ENCODE data around the gene EFCAB9.
"Not testable (repeated sequence)": the region's sequence is repeated elsewhere in the genome, so short reads cannot be mapped to it uniquely, and the experiment has no call there.

The EFCAB9 gene

DNA sequence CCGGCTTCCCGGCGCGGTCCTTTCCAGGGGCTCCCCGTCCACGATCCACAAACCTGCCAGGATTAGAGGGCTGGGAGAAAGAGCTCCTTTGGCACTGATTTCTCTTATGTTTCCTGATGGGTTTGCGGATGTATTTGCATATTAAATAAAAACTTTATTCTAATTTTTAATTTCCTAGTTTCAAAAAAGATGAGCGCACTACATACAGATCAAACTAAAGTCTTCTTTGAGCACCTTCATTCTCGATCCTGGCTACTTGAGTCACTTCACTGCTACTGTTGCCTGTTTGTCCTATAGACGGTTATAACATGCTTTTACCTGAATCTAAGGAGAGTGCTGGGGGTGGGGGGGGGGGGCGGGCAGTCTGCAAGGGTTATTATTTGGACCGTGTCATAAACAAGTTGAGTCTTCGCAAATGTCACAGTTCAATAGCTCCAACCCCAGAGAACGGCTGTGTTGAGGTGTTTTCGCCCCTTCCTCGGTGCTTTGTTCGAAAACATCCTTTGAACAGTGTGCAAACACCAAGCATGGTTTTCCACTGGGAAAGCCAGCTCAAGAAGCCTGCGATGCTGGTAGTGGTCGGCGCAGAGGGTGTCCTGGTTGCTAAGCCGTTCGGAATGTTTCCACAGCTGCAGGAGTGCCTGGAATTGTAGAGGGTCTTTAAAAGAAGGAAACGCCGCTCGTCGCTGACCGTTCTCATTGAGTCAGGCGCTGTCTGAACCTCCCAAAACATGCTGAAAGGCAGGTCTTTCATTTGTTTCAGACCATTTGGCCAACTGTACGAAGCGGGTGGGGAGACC, 4.9 kb upstream of the EFCAB9 start:
- DNase-seq, result no peak

DNA sequence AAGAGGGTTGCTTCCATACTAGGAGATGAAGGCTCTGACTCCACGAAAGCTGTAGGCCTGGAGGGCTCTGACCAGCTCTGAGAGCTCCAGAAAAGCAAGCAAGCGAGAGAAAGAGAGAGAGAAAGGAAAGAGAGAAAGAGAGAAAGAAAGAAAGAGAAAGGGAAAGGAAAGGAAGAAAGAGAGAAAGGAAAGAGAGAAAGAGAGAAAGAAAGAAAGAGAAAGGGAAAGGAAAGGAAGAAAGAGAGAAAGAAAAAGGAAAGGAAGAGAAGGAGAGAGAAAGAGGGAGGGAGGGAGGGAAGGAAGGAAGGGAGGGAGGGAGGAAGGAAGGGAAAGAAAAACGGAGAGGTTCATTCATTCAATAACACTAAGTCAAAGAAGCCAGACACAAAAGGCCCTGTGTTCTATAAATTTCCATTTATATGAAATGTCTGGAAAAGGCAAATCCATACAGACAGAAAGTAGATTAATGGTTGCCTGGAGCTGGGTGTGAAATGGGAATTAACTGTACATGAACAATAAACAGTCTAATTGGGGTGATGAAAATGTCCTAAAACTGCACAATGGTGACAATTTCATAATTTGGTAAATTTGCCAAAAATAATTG, 4.2 kb upstream of the EFCAB9 start:
- no peak for DNase-seq

GRCh38 chr5:172194985-172195774, 1.2 kb downstream of the EFCAB9 start:
- no peak for DNase-seq

DNA sequence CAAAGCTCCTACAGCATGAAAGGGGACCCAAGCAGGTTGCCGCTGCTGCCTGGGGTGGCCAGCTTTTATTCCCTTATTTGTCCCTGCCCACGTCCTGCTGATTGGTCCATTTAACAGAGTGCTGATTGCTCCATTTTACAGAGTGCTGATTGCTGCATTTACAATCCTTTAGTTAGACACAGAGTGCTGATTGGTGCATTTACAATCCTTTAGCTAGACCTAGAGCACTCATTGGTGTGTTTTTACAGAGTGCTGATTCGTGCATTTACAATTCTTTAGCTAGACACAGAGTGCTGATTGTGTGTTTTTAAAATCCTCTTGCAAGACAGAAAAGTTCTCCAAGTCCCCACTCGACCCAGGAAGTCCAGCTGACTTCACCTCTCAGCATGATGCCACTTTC, 3.8 kb downstream of the EFCAB9 start:
- DNase-seq, result not testable (repeated sequence)

GRCh38 chr5:172199446-172199845, 5.5 kb downstream of the EFCAB9 start:
- DNase-seq, result no peak

GRCh38 chr5:172200476-172200875, 6.5 kb downstream of the EFCAB9 start:
- DNase-seq, result no peak

DNA sequence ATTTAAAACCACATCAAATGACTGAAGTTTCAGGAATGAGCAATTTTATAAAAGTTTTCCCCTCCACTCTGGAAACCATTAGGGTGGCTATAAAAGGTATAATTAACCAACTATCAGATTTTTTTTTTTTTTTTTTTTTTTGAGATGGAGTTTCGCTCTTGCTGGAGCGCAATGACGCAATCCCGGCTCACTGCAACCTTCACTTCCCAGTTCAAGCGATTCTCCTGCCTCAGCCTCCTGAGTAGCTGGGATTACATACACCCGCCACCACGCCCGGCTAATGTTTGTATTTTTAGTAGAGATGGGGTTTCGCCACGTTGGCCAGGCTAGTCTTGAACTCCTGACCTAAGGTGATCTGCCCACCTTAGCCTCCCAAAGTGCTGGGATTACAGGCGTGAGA, 12.0 kb downstream of the EFCAB9 start:
- not testable (repeated sequence) for DNase-seq

DNA sequence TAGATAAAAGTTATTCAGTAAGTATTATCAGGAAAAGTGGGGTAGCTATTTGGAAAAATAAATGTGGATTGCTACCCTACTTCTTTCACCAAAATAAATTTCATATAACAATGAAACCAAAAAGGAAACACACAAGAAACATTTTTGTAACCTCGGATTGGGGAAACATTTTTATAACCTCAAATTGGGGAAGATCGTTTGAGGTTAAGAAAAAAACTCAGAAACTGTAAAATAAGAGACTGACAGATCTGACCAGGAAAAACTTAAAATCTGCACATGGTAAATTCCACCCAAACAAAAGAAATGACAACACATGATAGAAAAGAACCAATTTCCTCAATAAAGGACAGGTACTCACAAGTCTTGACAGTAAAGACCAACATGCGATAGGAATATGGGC, 13.5 kb downstream of the EFCAB9 start:
- DNase-seq, result no peak

DNA sequence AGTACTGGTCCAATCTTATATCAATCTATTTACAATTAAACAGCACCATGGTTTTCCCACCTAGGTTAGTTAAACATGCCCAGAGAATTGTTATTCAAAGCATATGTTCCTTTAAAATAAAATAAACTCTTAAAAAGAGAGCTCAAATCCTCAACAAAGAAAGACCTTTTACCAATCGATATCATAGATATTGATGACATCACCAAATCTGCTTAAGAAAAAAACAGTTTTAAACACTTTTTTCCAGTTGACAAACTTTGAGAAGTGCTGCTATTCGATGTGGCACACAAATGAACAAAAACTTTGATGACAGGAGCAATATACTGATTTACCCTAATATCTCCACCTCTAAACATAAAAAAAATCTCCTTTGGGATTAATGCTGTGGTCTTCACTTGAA, 15.7 kb downstream of the EFCAB9 start:
- no peak for DNase-seq

GRCh38 chr5:172211676-172212075, 17.7 kb downstream of the EFCAB9 start:
- no peak for DNase-seq

- DNase-seq, result no peak
These were observed 19.2 kb downstream of the EFCAB9 start for GRCh38 chr5:172213126-172213525.

DNA sequence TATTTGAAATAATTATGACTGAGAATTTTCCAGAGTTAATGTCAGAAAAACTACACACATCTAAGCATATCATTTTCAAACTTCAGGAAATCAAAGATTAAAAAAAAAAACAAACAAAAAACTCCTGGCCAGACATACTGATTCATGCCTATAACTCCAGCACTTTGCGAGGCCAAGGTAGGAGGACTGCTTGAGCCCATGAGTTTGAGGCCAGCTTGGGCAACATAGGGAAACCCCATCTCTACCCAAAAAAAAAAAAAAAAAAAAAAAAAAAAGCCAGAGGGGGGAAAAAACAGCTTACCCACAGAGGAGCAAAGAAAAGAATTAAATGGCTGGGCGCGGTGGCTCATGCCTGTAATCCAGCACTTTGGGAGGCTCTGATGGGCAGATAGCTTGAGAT, 22.4 kb downstream of the EFCAB9 start:
- no peak for DNase-seq

DNA sequence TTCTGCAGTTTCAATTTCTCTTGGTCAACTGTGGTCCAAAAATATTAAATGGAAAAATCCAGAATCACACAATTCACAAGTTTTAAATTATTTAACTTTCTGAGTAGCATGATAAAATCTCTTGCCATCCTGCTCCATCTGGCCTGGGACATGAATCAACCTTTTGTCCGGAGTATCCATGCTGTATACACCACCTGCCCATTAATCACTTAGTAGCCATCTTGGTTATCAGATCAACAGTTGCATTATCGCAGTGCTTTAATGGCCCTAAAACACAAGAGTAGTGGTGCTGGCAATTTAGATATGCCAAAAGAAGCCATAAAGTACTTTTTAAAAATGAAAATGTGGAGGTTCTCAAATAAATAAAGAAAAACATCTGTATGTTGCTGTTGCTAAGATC, 25.3 kb downstream of the EFCAB9 start:
- no peak for DNase-seq

GRCh38 chr5:172223901-172224873, 30.2 kb downstream of the EFCAB9 start:
- DNase-seq, result no peak

- DNase-seq, result no peak
These were observed 31.0 kb downstream of the EFCAB9 start for GRCh38 chr5:172224996-172225395.

DNA sequence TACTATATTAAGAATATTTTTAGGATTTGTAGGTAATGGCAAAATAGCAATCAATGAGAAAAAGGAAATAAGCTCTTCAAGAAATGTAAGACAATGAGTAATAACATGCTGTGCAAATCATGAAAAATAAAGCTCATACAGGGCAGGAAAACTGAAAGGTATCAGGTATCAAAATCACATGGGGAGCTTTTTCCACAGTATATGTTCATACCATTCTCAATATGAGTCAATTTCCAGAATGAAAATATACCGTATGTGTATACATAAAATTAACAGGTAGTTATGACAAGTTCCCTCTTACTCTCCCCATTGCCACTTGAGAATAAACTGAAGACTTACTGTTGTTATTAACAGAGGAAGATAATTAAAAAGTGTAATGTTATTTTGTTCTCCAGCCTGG, 35.9 kb downstream of the EFCAB9 start:
- no peak for DNase-seq

- DNase-seq, result no peak
These were observed 40.1 kb downstream of the EFCAB9 start for GRCh38 chr5:172234031-172234430.

GRCh38 chr5:172235132-172235780, 41.3 kb downstream of the EFCAB9 start:
- DNase-seq, result no peak

DNA sequence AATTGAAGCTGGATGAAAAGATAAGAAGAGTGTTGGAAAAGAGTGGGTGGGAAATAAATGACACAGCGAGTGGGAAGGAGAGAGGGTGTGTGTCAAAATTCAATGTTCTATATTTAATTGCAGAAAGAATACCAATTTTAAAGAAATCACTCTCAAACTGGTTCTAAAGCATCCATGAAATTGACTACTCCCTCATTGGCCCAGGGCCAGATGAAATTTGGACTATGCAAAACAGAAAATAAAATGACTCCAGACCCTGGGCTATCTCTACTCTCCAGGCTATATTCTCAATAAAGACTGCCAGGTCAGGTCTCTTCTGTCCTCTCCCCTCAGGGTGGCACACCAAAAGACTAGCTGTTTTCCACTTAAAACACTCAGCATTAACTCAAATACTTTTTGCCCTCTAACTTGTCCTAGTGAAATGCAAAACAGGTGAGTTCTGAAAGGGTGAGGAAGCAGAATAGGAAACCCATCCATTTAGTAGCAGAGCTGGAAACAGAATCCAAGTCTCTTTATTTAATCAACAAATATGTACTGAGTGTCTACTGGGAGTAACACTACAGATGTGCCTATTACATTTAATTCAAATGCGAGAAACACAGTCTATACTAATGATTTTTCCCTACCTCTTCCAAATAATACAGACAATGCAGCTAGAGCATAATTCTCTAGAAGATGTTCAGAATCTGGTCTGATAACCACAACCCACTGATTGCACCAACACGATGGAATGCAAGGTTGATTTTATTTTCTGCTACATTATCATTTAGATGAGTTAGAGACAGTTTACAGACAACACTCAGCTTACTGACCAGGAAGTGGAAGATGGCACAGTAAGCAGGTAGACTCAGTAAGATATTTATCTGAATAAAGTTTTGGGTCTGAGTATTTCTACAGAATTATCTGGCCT, 42.1 kb downstream of the EFCAB9 start:
- DNase-seq, result no peak

GRCh38 chr5:172238334-172238733, 44.4 kb downstream of the EFCAB9 start:
- DNase-seq, result no peak

GRCh38 chr5:172243302-172243701, 49.3 kb downstream of the EFCAB9 start:
- no peak for DNase-seq
